ENCODE results near the gene CTNNA1. TPM values are rescaled to one million over a fixed set of nuclear protein-coding genes. Genes with fewer than 3 reads are reported as not detected.
A peak's percentile ranks its signal among the peaks of the same experiment; 100 is the strongest.

The CTNNA1 gene
- total RNA-seq, 1 experiment from 2014 or later, result 392 TPM

- POLR2A ChIA-PET, result no interaction called here
- Mint-ChIP-seq H3K4me1 (ENCODE audit: low read depth, unreplicated experiment) (no peaks in the 10 kb centered on the region), H3K9me3 (ENCODE audit: unreplicated experiment) (no peaks in the 10 kb centered on the region), H3K27me3 (ENCODE audit: insufficient read depth, unreplicated experiment) (no peaks in the 10 kb centered on the region), H3K36me3 (ENCODE audit: insufficient read depth, unreplicated experiment) (peaks cover 55% of the 10 kb centered on the region), H3K27ac (ENCODE audit: unreplicated experiment) (peak overlapping the region; percentile 56), H3K4me3 (ENCODE audit: unreplicated experiment) (no peak overlapping the region)
- no TSS peak for BruUV-seq (replicated peaks)
- no peak for TF ChIP-seq CTCF (IDR thresholded peaks at IDR 0.05; ENCODE audit: insufficient read depth in 1 of 2, low read depth in 1 of 2, low read length in 1 of 2, severe bottlenecking in 1 of 2, unreplicated experiment in 1 of 2)
- no peak for DNase-seq
- intact Hi-C loops (cut with micrococcal nuclease; ENCODE audit: unreplicated experiment), result loop anchor here (5.0 kb wide), 1 partner anchor 302 kb away; no protein-coding TSS in a partner anchor
- no peaks in the 10 kb centered on the region for H3K36me3 ChIP-seq (ENCODE audit: control insufficient read depth, insufficient read depth, low read length)
- CTCF ChIA-PET, result no interaction called here
- no peaks in the 10 kb centered on the region for H3K27me3 ChIP-seq (replicated peaks; ENCODE audit: control insufficient read depth, insufficient read depth, low read length)
- no peaks in the 10 kb centered on the region for H3K4me1 ChIP-seq
- no peak overlapping the region for H3K4me3 ChIP-seq (ENCODE audit: low read depth, low read length)
- no peaks in the 10 kb centered on the region for H3K9me3 ChIP-seq
Observed at GRCh38 chr5:138944527-138945322, 191.5 kb downstream of the CTNNA1 start.

- no peaks in the 10 kb centered on the region for H3K4me1 Mint-ChIP-seq (ENCODE audit: low read depth, unreplicated experiment)
- H3K9me3 Mint-ChIP-seq (ENCODE audit: unreplicated experiment), result no peaks in the 10 kb centered on the region
- POLR2A ChIA-PET, result no interaction called here
- no peaks in the 10 kb centered on the region for H3K9me3 ChIP-seq
- no peaks in the 10 kb centered on the region for H3K36me3 ChIP-seq (ENCODE audit: control insufficient read depth, insufficient read depth, low read length)
- H3K4me3 Mint-ChIP-seq (ENCODE audit: unreplicated experiment), result no peak overlapping the region
- no peak for DNase-seq
- no peak overlapping the region for H3K4me3 ChIP-seq (ENCODE audit: low read depth, low read length)
- peaks cover 52% of the 10 kb centered on the region for H3K36me3 Mint-ChIP-seq (ENCODE audit: insufficient read depth, unreplicated experiment)
- H3K27me3 ChIP-seq (replicated peaks; ENCODE audit: control insufficient read depth, insufficient read depth, low read length), result no peaks in the 10 kb centered on the region
- no peaks in the 10 kb centered on the region for H3K27me3 Mint-ChIP-seq (ENCODE audit: insufficient read depth, unreplicated experiment)
- H3K27ac Mint-ChIP-seq (ENCODE audit: unreplicated experiment), result peak overlapping the region; percentile 56
- no TSS peak for BruUV-seq (replicated peaks)
- TF ChIP-seq CTCF (IDR thresholded peaks at IDR 0.05; ENCODE audit: insufficient read depth in 1 of 2, low read depth in 1 of 2, low read length in 1 of 2, severe bottlenecking in 1 of 2, unreplicated experiment in 1 of 2), result no peak
- H3K4me1 ChIP-seq, result no peaks in the 10 kb centered on the region
- intact Hi-C loops (cut with micrococcal nuclease; ENCODE audit: unreplicated experiment), result no loop called here
- CTCF ChIA-PET, result no interaction called here
Observed at GRCh38 chr5:138945421-138946240, 192.4 kb downstream of the CTNNA1 start.

GRCh38 chr5:138946241-138946623, 193.0 kb downstream of the CTNNA1 start:
- Histone ChIP-seq H3K4me3 (ENCODE audit: low read depth, low read length) (no peak overlapping the region), H3K4me1 (no peaks in the 10 kb centered on the region), H3K9me3 (no peaks in the 10 kb centered on the region), H3K27me3 (replicated peaks; ENCODE audit: control insufficient read depth, insufficient read depth, low read length) (no peaks in the 10 kb centered on the region), H3K36me3 (ENCODE audit: control insufficient read depth, insufficient read depth, low read length) (no peaks in the 10 kb centered on the region)
- ChIA-PET POLR2A (no interaction called here), CTCF (no interaction called here)
- H3K36me3 Mint-ChIP-seq (ENCODE audit: insufficient read depth, unreplicated experiment), result peaks cover 46% of the 10 kb centered on the region
- H3K9me3 Mint-ChIP-seq (ENCODE audit: unreplicated experiment), result no peaks in the 10 kb centered on the region
- TF ChIP-seq CTCF (IDR thresholded peaks at IDR 0.05; ENCODE audit: insufficient read depth in 1 of 2, low read depth in 1 of 2, low read length in 1 of 2, severe bottlenecking in 1 of 2, unreplicated experiment in 1 of 2), result no peak
- no peak for DNase-seq
- H3K27me3 Mint-ChIP-seq (ENCODE audit: insufficient read depth, unreplicated experiment), result no peaks in the 10 kb centered on the region
- intact Hi-C loops (cut with micrococcal nuclease; ENCODE audit: unreplicated experiment), result no loop called here
- H3K4me3 Mint-ChIP-seq (ENCODE audit: unreplicated experiment), result no peak overlapping the region
- no TSS peak for BruUV-seq (replicated peaks)
- H3K27ac Mint-ChIP-seq (ENCODE audit: unreplicated experiment), result no peak overlapping the region
- H3K4me1 Mint-ChIP-seq (ENCODE audit: low read depth, unreplicated experiment), result no peaks in the 10 kb centered on the region
